Measurements from ENCODE around the gene G0S2.

The G0S2 gene

GRCh38 chr1:209674957-209675564 lies at the start of gene G0S2 (continued):
- TF ChIP-seq ZXDB (tag by site-specific recombination; IDR thresholded peaks at IDR 0.05), result peak; percentile 53; the same call in 1 of the 2 replicates
- no peak for TF ChIP-seq ZNF670 (tag by site-specific recombination; IDR thresholded peaks at IDR 0.05; ENCODE audit: low read depth)
- TF ChIP-seq TSHZ1 (tag by site-specific recombination; IDR thresholded peaks at IDR 0.05; ENCODE audit: borderline replicate concordance), result no peak
- peak; percentile 94 for TF ChIP-seq SP7 (tag by site-specific recombination; IDR thresholded peaks at IDR 0.05)
- no peak for TF ChIP-seq ZNF121 (tag by site-specific recombination; IDR thresholded peaks at IDR 0.05)
- no peak for TF ChIP-seq ZNF311 (tag by site-specific recombination; IDR thresholded peaks at IDR 0.05; ENCODE audit: borderline replicate concordance)
- no peak for TF ChIP-seq HOXD13 (CRISPR knock-in tag; IDR thresholded peaks at IDR 0.05; ENCODE audit: borderline replicate concordance)
- TF ChIP-seq, protein P1, sequence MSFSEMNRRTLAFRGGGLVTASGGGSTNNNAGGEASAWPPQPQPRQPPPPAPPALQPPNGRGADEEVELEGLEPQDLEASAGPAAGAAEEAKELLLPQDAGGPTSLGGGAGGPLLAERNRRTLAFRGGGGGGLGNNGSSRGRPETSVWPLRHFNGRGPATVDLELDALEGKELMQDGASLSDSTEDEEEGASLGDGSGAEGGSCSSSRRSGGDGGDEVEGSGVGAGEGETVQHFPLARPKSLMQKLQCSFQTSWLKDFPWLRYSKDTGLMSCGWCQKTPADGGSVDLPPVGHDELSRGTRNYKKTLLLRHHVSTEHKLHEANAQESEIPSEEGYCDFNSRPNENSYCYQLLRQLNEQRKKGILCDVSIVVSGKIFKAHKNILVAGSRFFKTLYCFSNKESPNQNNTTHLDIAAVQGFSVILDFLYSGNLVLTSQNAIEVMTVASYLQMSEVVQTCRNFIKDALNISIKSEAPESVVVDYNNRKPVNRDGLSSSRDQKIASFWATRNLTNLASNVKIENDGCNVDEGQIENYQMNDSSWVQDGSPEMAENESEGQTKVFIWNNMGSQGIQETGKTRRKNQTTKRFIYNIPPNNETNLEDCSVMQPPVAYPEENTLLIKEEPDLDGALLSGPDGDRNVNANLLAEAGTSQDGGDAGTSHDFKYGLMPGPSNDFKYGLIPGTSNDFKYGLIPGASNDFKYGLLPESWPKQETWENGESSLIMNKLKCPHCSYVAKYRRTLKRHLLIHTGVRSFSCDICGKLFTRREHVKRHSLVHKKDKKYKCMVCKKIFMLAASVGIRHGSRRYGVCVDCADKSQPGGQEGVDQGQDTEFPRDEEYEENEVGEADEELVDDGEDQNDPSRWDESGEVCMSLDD (tag by site-specific recombination; IDR thresholded peaks at IDR 0.05), result no peak
- TF ChIP-seq ZNF704 (tag by site-specific recombination; IDR thresholded peaks at IDR 0.05), result no peak
- TF ChIP-seq ZNF623 (tag by site-specific recombination; IDR thresholded peaks at IDR 0.05), result no peak
- TF ChIP-seq ZFP41 (tag by site-specific recombination; IDR thresholded peaks at IDR 0.05; ENCODE audit: borderline replicate concordance), result no peak
- peak; percentile 54 for TF ChIP-seq SP3 (tag by site-specific recombination; IDR thresholded peaks at IDR 0.05)
- TF ChIP-seq ZNF248 (tag by site-specific recombination; IDR thresholded peaks at IDR 0.05), result no peak
- no peak for TF ChIP-seq ZNF791 (tag by site-specific recombination; IDR thresholded peaks at IDR 0.05)
- TF ChIP-seq ZNF280C (tag by site-specific recombination; IDR thresholded peaks at IDR 0.05), result no peak
- TF ChIP-seq, protein P2, sequence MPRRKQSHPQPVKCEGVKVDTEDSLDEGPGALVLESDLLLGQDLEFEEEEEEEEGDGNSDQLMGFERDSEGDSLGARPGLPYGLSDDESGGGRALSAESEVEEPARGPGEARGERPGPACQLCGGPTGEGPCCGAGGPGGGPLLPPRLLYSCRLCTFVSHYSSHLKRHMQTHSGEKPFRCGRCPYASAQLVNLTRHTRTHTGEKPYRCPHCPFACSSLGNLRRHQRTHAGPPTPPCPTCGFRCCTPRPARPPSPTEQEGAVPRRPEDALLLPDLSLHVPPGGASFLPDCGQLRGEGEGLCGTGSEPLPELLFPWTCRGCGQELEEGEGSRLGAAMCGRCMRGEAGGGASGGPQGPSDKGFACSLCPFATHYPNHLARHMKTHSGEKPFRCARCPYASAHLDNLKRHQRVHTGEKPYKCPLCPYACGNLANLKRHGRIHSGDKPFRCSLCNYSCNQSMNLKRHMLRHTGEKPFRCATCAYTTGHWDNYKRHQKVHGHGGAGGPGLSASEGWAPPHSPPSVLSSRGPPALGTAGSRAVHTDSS (tag by site-specific recombination; IDR thresholded peaks at IDR 0.05), result peak; percentile 80
- no peak for TF ChIP-seq TRIM28 (IDR thresholded peaks at IDR 0.05; ENCODE audit: borderline replicate concordance, low read length)
- no peak for TF ChIP-seq ZNF571 (tag by site-specific recombination; IDR thresholded peaks at IDR 0.05)
- no peak for TF ChIP-seq ZNF501 (tag by site-specific recombination; IDR thresholded peaks at IDR 0.05)
- TF ChIP-seq ZNF558 (tag by site-specific recombination; IDR thresholded peaks at IDR 0.05), result no peak; the same call in 1 of the 2 replicates
- TF ChIP-seq HOXA7 (CRISPR knock-in tag; IDR thresholded peaks at IDR 0.05; ENCODE audit: borderline replicate concordance), result no peak
- peak; percentile 35; the same call in 1 of the 2 replicates for TF ChIP-seq ZNF341 (tag by site-specific recombination; IDR thresholded peaks at IDR 0.05; ENCODE audit: low read depth)
- TF ChIP-seq ZNF707 (tag by site-specific recombination; IDR thresholded peaks at IDR 0.05), result no peak
- TF ChIP-seq ZNF26 (tag by site-specific recombination; IDR thresholded peaks at IDR 0.05), result no peak
- TF ChIP-seq KLF9 (tag by site-specific recombination; IDR thresholded peaks at IDR 0.05; ENCODE audit: low read depth), result peak; percentile 53
- TF ChIP-seq, protein P3, sequence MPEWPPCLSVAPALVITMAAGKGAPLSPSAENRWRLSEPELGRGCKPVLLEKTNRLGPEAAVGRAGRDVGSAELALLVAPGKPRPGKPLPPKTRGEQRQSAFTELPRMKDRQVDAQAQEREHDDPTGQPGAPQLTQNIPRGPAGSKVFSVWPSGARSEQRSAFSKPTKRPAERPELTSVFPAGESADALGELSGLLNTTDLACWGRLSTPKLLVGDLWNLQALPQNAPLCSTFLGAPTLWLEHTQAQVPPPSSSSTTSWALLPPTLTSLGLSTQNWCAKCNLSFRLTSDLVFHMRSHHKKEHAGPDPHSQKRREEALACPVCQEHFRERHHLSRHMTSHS (tag by site-specific recombination; IDR thresholded peaks at IDR 0.05), result peak; percentile 94
- no peak for TF ChIP-seq ZNF132 (tag by site-specific recombination; IDR thresholded peaks at IDR 0.05; ENCODE audit: borderline replicate concordance)
